WTC11 (cell line): ENCODE measurements around the gene PTPRT.

Experiments used
- HMGA2 ChIP-seq: fragments of 250-450 bp; sonication (Bioruptor Pico); IDR thresholded peaks from 2 replicates; pipeline ENCODE4 v1.4.0; 2021; ENCODE audit warnings: mild to moderate bottlenecking, moderate library complexity
- TEAD4 ChIP-seq: sonication (generic); formaldehyde crosslinking; IDR thresholded peaks from 2 replicates; pipeline ENCODE4 v1.8.0; 2022; ENCODE audit warnings: mild to moderate bottlenecking, missing genetic modification reagents
- TF ChIP-seq, protein P1 (sequence below): fragments of 200-600 bp; IDR thresholded peaks from 2 replicates; pipeline ENCODE4 v1.8.0; 2022; ENCODE audit warnings: antibody characterized with exemption
- TF ChIP-seq, protein P2 (sequence below): sonication (generic); formaldehyde crosslinking; IDR thresholded peaks from 2 replicates; pipeline ENCODE4 v1.8.1; 2023; ENCODE audit warnings: mild to moderate bottlenecking, missing genetic modification reagents

DNA sequence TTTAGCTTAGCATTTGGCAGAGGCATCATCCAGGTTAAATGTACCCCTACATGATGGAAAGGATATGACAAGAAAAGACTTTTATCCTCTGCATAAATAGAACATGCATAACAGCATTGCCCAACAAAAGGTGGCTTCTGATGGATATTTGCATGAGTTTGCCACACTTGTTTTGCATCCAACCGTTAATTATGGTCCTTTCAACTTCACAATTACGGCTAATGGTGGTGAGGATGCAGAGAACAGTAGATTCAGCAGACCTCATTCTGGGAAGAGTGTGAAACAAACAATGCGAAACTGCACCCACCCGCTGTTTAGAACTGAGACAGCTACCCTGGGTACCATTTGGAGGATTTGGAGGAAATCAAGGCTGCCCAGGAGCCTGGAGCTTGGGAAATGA is 880.7 kb downstream of the PTPRT start:
- TF ChIP-seq, protein P1, sequence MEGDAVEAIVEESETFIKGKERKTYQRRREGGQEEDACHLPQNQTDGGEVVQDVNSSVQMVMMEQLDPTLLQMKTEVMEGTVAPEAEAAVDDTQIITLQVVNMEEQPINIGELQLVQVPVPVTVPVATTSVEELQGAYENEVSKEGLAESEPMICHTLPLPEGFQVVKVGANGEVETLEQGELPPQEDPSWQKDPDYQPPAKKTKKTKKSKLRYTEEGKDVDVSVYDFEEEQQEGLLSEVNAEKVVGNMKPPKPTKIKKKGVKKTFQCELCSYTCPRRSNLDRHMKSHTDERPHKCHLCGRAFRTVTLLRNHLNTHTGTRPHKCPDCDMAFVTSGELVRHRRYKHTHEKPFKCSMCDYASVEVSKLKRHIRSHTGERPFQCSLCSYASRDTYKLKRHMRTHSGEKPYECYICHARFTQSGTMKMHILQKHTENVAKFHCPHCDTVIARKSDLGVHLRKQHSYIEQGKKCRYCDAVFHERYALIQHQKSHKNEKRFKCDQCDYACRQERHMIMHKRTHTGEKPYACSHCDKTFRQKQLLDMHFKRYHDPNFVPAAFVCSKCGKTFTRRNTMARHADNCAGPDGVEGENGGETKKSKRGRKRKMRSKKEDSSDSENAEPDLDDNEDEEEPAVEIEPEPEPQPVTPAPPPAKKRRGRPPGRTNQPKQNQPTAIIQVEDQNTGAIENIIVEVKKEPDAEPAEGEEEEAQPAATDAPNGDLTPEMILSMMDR = no peak
- TF ChIP-seq, protein P2, sequence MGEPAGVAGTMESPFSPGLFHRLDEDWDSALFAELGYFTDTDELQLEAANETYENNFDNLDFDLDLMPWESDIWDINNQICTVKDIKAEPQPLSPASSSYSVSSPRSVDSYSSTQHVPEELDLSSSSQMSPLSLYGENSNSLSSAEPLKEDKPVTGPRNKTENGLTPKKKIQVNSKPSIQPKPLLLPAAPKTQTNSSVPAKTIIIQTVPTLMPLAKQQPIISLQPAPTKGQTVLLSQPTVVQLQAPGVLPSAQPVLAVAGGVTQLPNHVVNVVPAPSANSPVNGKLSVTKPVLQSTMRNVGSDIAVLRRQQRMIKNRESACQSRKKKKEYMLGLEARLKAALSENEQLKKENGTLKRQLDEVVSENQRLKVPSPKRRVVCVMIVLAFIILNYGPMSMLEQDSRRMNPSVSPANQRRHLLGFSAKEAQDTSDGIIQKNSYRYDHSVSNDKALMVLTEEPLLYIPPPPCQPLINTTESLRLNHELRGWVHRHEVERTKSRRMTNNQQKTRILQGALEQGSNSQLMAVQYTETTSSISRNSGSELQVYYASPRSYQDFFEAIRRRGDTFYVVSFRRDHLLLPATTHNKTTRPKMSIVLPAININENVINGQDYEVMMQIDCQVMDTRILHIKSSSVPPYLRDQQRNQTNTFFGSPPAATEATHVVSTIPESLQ = no peak
- TF ChIP-seq HMGA2 (CRISPR knock-in tag) (no peak), TEAD4 (CRISPR knock-in tag) (no peak)
